ENCODE data around the gene HIKESHI.

- TF ChIP-seq CTCF (IDR thresholded peaks at IDR 0.05) (no peak), POLR2A (IDR thresholded peaks at IDR 0.05) (no peak)
These were observed 23.8 kb upstream of the HIKESHI start for GRCh38 chr11:86278226-86278625.

Measured in stomach (tissue), 4 donors.